Psoas muscle (tissue), 8 donors: ENCODE results near the gene CLDN7. TPM values are rescaled to one million over a fixed set of nuclear protein-coding genes. Genes with fewer than 3 reads are reported as not detected.

ENCODE experiments used
- ATAC-seq, 4 donors: fragments of 200-7000 bp; cut with Tn5 transposase; one replicate each; pipeline ENCODE4 v1.9.1; 2020; ENCODE audit warnings: moderate library complexity in 3 of 4, mild to moderate bottlenecking in 2 of 4
- DNase-seq, 2 donors: peaks; one replicate each; pipeline ENCODE4 v3.0.0-alpha.2; 2020
- H3K27ac ChIP-seq: fragments of 200-600 bp; one replicate; pipeline ENCODE4 v1.8.0; 2022
- H3K27me3 ChIP-seq, 3 donors: fragments of 200-600 bp in 1 of 3; one replicate each; pipeline versions ENCODE4 v1.6.1 to v1.8.0; 2013 to 2022; ENCODE audit warnings: low read length in 2 of 3, mild to moderate bottlenecking in 2 of 3, moderate library complexity in 1 of 3; ENCODE audit not compliant: insufficient read depth in 3 of 3
- H3K36me3 ChIP-seq, 2 donors: fragments of 200-600 bp in 1 of 2; one replicate each; pipeline versions ENCODE4 v1.6.1 to v1.8.0; 2013 to 2022; ENCODE audit warnings: low read depth in 1 of 2, mild to moderate bottlenecking in 1 of 2, moderate library complexity in 1 of 2; ENCODE audit not compliant: insufficient read depth in 1 of 2
- H3K4me1 ChIP-seq: fragments of 200-600 bp; one replicate; pipeline ENCODE4 v1.8.0; 2022
- H3K4me3 ChIP-seq: fragments of 200-600 bp; one replicate; pipeline ENCODE4 v1.8.0; 2022; ENCODE audit warnings: mild to moderate bottlenecking
- H3K9me3 ChIP-seq: fragments of 200-600 bp; one replicate; pipeline ENCODE4 v1.8.0; 2022
- WGBS, 3 donors: extraction: QIAGEN DNeasy Blood & Tissue Kit; methylation state at CpG; one replicate each; pipeline versions ENCODE4 v1.1.6 to v1.1.7; 2013; 5-methylcytosine and 5-hydroxymethylcytosine counted together
- intact Hi-C, 2 donors: fragments of 100-400 bp; cut with DNase I; formaldehyde crosslinking; loops; one replicate each; pipeline versions ENCODE4 v1.11.0 to v1.14.2; 2022
- polyA plus RNA-seq, 3 donors: library from polyadenylated mRNA; stranded (reverse); fragments of 200-250 nt; gene quantifications; one replicate each; pipeline ENCODE4 v1.2.3, GENCODE V29; 2013
- total RNA-seq, 4 donors: library from RNA; stranded (reverse); fragmentation: NEBNext Ultra II Directional in 2 of 4; extraction: Animal tissue kit (Norgen Biotek cat#: 25700) in 2 of 4; gene quantifications; one replicate each; pipeline versions ENCODE4 v1.2.1 to v1.2.4, GENCODE V29; 2021 to 2023
- TF ChIP-seq, protein P1 (sequence below): fragments of 200-600 bp; IDR thresholded peaks from one replicate; pipeline ENCODE4 v1.8.0; 2022; ENCODE audit warnings: antibody characterized with exemption
- donor health status: healthy with polysubstance abuse.
- donor health status: DM: no; HTN: no; CAD: no; lungs with moderate emphysema.
- donor health status: Bipolar disorder and iron deficiency.
- donor health status: healthy.
- donor health status: DM: yes; HTN: yes; CAD: no.
- donor health status: DM: no; HTN: no; CAD: no.
- donor health status: DM: no; HTN: no; CAD: no.
- donor health status: DM: yes; HTN: yes; CAD: no.

Gene CLDN7
- total and polyA plus RNA-seq, 7 donors = 0.48 to 1.1 (median 0.93) TPM; not detected in 1

DNA sequence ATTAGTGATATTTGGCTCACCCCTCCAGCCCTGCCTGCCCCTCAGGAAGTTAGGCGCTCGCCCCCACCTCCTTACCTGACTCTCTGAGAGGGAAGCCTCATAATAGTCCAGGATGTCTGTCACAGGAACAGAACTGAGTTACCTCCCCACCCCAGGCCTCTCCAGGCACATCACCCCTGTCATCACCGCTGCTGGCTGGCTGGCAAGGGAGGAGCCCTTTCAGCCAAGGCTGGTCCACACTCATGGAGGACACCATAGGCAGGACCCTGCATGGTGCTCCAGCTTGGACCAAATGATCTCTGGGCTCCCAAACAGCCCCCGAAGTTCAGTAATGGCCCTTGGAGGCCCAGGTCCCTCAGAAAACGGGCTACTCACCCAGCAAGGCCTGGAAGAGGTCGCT, 44.1 kb downstream of the CLDN7 start:
- ATAC-seq (no peak), DNase-seq (peak in 1 of 2 donors; percentile 31)
- Histone ChIP-seq H3K9me3 (no peaks in the 10 kb centered on the region), H3K36me3 (peaks cover 0 to 26% of the 10 kb centered on the region in 2 donors), H3K27me3 (peaks cover 0 to 6% (median 0%) of the 10 kb centered on the region in 3 donors), H3K4me1 (peaks cover 32% of the 10 kb centered on the region), H3K4me3 (peak overlapping the region; percentile 50), H3K27ac (peak overlapping the region; percentile 53)
- TF ChIP-seq, protein P1, sequence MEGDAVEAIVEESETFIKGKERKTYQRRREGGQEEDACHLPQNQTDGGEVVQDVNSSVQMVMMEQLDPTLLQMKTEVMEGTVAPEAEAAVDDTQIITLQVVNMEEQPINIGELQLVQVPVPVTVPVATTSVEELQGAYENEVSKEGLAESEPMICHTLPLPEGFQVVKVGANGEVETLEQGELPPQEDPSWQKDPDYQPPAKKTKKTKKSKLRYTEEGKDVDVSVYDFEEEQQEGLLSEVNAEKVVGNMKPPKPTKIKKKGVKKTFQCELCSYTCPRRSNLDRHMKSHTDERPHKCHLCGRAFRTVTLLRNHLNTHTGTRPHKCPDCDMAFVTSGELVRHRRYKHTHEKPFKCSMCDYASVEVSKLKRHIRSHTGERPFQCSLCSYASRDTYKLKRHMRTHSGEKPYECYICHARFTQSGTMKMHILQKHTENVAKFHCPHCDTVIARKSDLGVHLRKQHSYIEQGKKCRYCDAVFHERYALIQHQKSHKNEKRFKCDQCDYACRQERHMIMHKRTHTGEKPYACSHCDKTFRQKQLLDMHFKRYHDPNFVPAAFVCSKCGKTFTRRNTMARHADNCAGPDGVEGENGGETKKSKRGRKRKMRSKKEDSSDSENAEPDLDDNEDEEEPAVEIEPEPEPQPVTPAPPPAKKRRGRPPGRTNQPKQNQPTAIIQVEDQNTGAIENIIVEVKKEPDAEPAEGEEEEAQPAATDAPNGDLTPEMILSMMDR = no peak
- WGBS, 3 donors = 57 to 75% (median 65%) methylated on average over 6 of the region's 6 CpGs
- intact Hi-C loops = no loop called here

DNA sequence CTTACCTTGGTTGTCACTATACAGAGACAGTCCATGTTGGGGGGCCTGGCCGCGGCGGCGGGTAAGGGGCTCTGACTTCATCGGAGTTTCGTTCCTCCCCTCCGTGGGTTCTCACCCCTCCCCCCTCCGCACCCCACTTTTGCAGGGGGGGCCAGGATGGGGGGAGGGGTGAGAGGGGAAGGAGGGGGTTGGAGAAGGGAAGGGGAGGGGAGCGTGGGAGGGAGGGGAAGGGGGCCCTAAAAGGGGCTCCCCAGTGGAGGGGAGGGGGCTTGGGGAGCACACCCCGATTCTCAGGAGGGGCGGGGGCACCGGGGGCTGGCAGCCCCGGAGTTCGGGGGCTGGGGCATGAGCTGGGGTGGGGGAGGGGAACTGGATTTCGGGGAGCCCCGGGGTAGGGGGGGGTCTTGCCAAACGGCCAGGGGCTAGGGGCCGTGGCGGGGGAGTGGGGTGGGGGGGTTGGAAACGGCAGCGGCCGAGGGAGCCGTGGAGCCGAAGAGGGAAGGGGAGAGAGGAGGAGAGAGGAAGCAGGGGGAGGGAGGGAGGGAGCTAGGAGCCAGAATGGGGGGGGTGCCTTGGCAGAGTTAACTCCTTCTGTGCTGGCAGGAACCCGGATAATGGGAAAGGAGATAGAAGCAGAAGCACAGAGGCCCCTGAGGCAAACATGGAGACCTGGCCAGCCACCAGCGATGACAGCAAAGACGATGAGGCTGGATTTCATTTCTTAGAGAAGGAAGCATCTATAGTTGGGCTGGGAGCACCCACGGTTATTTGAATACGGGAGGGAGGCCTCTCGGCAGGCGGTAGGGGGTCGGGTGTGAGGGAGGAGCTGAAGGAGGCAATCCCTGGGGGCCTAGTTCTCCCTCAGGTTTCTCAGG, 44.9 kb downstream of the CLDN7 start:
- peaks cover 0 to 13% (median 0%) of the 10 kb centered on the region in 3 donors for H3K27me3 ChIP-seq
- H3K36me3 ChIP-seq = peaks cover 0 to 18% of the 10 kb centered on the region in 2 donors
- intact Hi-C loops = no loop called here
- WGBS, 3 donors = 4 to 8% (median 5%) methylated on average over 20 to 32 of the region's 32 CpGs
- H3K4me3 ChIP-seq = peak overlapping the region; percentile 50
- peak overlapping the region; percentile 53 for H3K27ac ChIP-seq
- H3K9me3 ChIP-seq = no peaks in the 10 kb centered on the region
- ATAC-seq (no peak), DNase-seq (peak; percentile 47 to 70)
- TF ChIP-seq, protein P1 = no peak
- peaks cover 26% of the 10 kb centered on the region for H3K4me1 ChIP-seq

DNA sequence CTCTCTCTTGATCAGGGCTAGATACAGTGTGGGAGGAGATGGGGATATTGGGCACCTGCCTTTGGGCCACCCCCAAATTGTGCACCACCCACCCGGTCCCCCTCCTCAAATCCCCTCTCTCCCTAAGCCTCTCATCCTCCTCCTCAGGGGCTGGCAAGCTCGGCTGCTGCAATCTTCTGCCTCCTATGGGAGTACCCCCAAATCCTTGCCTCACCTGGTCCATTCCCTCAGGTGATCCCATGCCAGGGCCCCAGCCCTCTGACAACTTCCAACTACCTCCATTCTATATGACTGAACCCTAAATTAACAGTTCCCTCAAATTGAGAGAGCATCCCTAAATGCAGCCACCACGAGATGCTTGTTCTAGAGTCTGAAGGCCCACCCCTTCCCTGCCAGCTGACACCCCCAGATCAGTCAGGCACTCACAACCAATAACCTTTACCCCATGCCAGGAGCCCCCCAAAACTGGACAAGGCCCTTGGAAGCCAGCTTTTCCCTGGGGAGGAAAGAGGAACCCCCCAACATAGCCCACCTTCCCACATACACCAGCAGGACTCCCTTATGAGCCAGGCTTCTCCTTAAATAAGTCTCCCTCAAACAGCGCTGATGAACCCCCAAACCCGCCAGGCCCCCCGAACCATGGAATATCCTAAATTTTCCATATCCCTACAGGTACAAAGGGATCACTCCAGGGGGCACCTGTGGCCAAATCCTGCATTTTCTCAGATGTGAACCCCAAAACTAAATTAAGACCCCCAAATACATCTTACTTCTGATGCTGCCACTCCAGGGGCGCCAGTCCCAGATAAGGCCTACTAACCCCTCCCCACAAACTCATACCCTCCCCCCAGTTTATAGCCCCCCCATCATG, 45.8 kb downstream of the CLDN7 start:
- DNase-seq (peak in 1 of 2 donors; percentile 13), ATAC-seq (no peak)
- TF ChIP-seq, protein P1 = no peak
- intact Hi-C loops = no loop called here
- WGBS, 3 donors = 40 to 47% (median 42%) methylated on average over 7 of the region's 7 CpGs
- peak overlapping the region; percentile 50 for H3K4me3 ChIP-seq
- peaks cover 0 to 19% (median 0%) of the 10 kb centered on the region in 3 donors for H3K27me3 ChIP-seq
- no peaks in the 10 kb centered on the region for H3K9me3 ChIP-seq
- H3K27ac ChIP-seq = no peak overlapping the region
- H3K36me3 ChIP-seq = peaks cover 0 to 9% of the 10 kb centered on the region in 2 donors
- H3K4me1 ChIP-seq = peaks cover 19% of the 10 kb centered on the region

DNA sequence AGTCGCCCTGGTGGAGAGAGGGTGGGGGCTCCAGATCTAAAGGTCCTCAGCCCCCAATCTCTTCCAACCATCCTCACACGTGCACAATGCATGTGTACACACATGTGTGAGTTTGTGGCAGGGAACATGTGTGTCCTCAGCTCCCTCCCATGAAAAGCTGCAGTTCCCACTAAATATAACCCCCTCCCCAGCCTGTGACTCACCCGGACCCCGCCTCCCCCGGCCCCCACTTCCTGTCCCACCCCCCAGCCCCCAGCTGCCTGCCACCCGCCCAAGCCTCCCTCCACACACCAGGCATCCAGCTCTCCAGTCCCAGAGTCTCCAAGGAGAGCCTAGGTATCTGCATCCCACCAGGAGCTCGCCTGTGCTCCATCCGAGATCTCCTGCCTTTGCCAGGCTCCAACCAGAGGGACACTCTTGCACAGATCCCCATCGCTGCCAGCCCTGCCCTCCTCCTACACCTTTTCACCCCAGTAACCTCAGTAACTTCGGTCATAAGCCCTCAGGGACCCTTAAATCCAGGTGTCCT, 46.6 kb downstream of the CLDN7 start:
- peaks cover 0 to 2% of the 10 kb centered on the region in 2 donors for H3K36me3 ChIP-seq
- peaks cover 11% of the 10 kb centered on the region for H3K4me1 ChIP-seq
- intact Hi-C loops = no loop called here
- H3K27ac ChIP-seq = no peak overlapping the region
- TF ChIP-seq, protein P1 = no peak
- H3K9me3 ChIP-seq = no peaks in the 10 kb centered on the region
- ATAC-seq (no peak), DNase-seq (peak in 1 of 2 donors; percentile 18)
- 28 to 45% (median 32%) methylated on average over 10 of the region's 10 CpGs for WGBS, 3 donors
- H3K4me3 ChIP-seq = peak overlapping the region; percentile 71
- H3K27me3 ChIP-seq = peaks cover 0 to 19% (median 1%) of the 10 kb centered on the region in 3 donors
